PC-3 (cell line): ENCODE measurements around the gene TTC12. TPM values are rescaled to one million over a fixed set of nuclear protein-coding genes. Genes with fewer than 3 reads are reported as not detected.

Experiments
- ATAC-seq: fragments of 200-7000 bp; cut with Tn5 transposase; 2 replicates; pipeline ENCODE4 v1.9.1; 2020; ENCODE audit warnings: mild to moderate bottlenecking, moderate library complexity
- BruUV-seq: library from RNA; stranded (reverse); fragments of 400-500 nt; replicated peaks from 2 replicates; lab custom pipeline; 2021; lab: Mats Ljungman, UMichigan
- CTCF ChIA-PET: fragments of 300-600 bp; sonication (Branson Sonifier 250); formaldehyde crosslinking; loops from one replicate; lab custom pipeline; 2022; ENCODE audit warnings: antibody characterized with exemption; lab: Charles Lee
- POLR2A ChIA-PET: fragments of 300-600 bp; sonication (Branson Sonifier 250); formaldehyde crosslinking; loops from one replicate; lab custom pipeline; 2022; ENCODE audit warnings: antibody characterized with exemption; ENCODE audit not compliant: unreplicated experiment; lab: Charles Lee
- DNase-seq: peaks from one replicate; pipeline ENCODE4 v3.0.0-alpha.2; 2015
- H2AFZ ChIP-seq: fragments of 300-600 bp; sonication (generic); 2 replicates; pipeline ENCODE4 v1.6.0; 2016; ENCODE audit warnings: antibody characterized with exemption, low read length
- H3F3A ChIP-seq: fragments of 300-600 bp; sonication (generic); one replicate; pipeline ENCODE4 v1.6.0; 2017; ENCODE audit warnings: antibody characterized with exemption, low read length, control low read depth, mild to moderate bottlenecking; ENCODE audit not compliant: unreplicated experiment
- H3K27ac ChIP-seq: fragments of 300-600 bp; sonication (generic); 2 replicates; pipeline ENCODE4 v1.5.1; 2016; ENCODE audit warnings: mild to moderate bottlenecking, low read length
- H3K27me3 ChIP-seq: fragments of 300-600 bp; sonication (generic); 2 replicates; pipeline ENCODE4 v1.6.1; 2016; ENCODE audit warnings: low read length, mixed read lengths
- H3K36me3 ChIP-seq: fragments of 300-600 bp; sonication (generic); 2 replicates; pipeline ENCODE4 v1.6.1; 2016; ENCODE audit warnings: low read depth, mixed run types, low read length, mixed read lengths
- H3K4me1 ChIP-seq: fragments of 300-600 bp; sonication (generic); 2 replicates; pipeline ENCODE4 v1.5.1; 2016; ENCODE audit warnings: low read length; ENCODE audit not compliant: insufficient read depth
- H3K4me2 ChIP-seq: fragments of 300-600 bp; sonication (generic); 2 replicates; pipeline ENCODE4 v1.6.0; 2016; ENCODE audit warnings: low read length
- H3K4me3 ChIP-seq: fragments of 300-600 bp; sonication (generic); 2 replicates; pipeline ENCODE4 v1.5.1; 2016; ENCODE audit warnings: mild to moderate bottlenecking, low read length, mixed read lengths
- H3K79me2 ChIP-seq: fragments of 300-600 bp; sonication (generic); 2 replicates; pipeline ENCODE4 v1.6.1; 2017; ENCODE audit warnings: low read length, mixed read lengths
- H3K9ac ChIP-seq: fragments of 300-600 bp; sonication (generic); 2 replicates; pipeline ENCODE4 v1.6.0; 2016; ENCODE audit warnings: mild to moderate bottlenecking, low read length
- H3K9me2 ChIP-seq: fragments of 300-600 bp; sonication (generic); replicated peaks from 2 replicates; pipeline ENCODE4 v1.6.1; 2016; ENCODE audit warnings: mixed run types, low read length, mixed read lengths
- H3K9me3 ChIP-seq: fragments of 300-600 bp; sonication (generic); 2 replicates; pipeline ENCODE4 v1.6.1; 2016; ENCODE audit warnings: low read length, mixed read lengths
- H4K20me1 ChIP-seq: fragments of 300-600 bp; sonication (generic); 2 replicates; pipeline ENCODE4 v1.6.1; 2016; ENCODE audit warnings: low read length, mixed read lengths
- CTCF ChIP-seq: fragments of 300-600 bp; sonication (generic); conservative IDR thresholded peaks from 2 replicates; pipeline ENCODE4 v1.5.1; 2017; ENCODE audit warnings: antibody characterized with exemption, low read depth, mild to moderate bottlenecking, low read length
- EZH2 ChIP-seq: fragments of 300-600 bp; sonication (generic); IDR thresholded peaks from one replicate; pipeline ENCODE4 v1.6.1; 2017; ENCODE audit warnings: antibody characterized with exemption, mild to moderate bottlenecking, low read length; ENCODE audit not compliant: unreplicated experiment
- EZH2phosphoT487 ChIP-seq: fragments of 300-600 bp; sonication (generic); IDR thresholded peaks from 2 replicates; pipeline ENCODE4 v1.6.1; 2018; ENCODE audit warnings: mild to moderate bottlenecking, antibody characterized with exemption, low read length, borderline replicate concordance
- intact Hi-C: fragments of 100-400 bp; cut with micrococcal nuclease; formaldehyde crosslinking; loops from 2 replicates; pipeline ENCODE4 v1.9.0; 2023
- total RNA-seq: library from RNA; depleted of rRNA; stranded (reverse); fragments of >200 nt; gene quantifications from 2 replicates; pipeline ENCODE4 v1.2.3, GENCODE V29; 2014

TTC12 gene
- total RNA-seq, 1 experiment from 2014 or later = 13.1 TPM

GRCh38 chr11:113288286-113288863 lies 26.0 kb upstream of the TTC12 start:
- BruUV-seq = no TSS peak
- TF ChIP-seq EZH2 = no peak
- TF ChIP-seq EZH2phosphoT487 = no peak
- CTCF ChIA-PET = no interaction called here

GRCh38 chr11:113289431-113290187 lies 24.8 kb upstream of the TTC12 start:
- DNase-seq (peak; percentile 73), ATAC-seq (peak; percentile 89)
- Histone ChIP-seq H3K79me2 (no peaks in the 10 kb centered on the region), H3K9me2 (no peaks in the 10 kb centered on the region), H3F3A (no peaks in the 10 kb centered on the region), H3K36me3 (no peaks in the 10 kb centered on the region), H3K4me2 (no peak overlapping the region), H3K27ac (no peak overlapping the region), H2AFZ (no peak overlapping the region), H3K9me3 (no peaks in the 10 kb centered on the region), H4K20me1 (no peaks in the 10 kb centered on the region), H3K4me1 (peaks cover 11% of the 10 kb centered on the region), H3K9ac (no peak overlapping the region), H3K4me3 (no peak overlapping the region), H3K27me3 (peaks cover 19% of the 10 kb centered on the region; the same call in 1 of the 2 replicates)
- TF ChIP-seq CTCF (peak; percentile 94), EZH2phosphoT487 (no peak)
- no TSS peak for BruUV-seq
- intact Hi-C loops = loop anchor here (1.0 to 5.0 kb wide), 3 partner anchors 701 to 1072 kb away; no protein-coding TSS in a partner anchor
- ChIA-PET CTCF (interaction anchor here (0.6 to 1.5 kb wide), 3 partner anchors 701 to 1002 kb away, joined by 3 to 9 read pairs (median 5); no protein-coding TSS in a partner anchor), POLR2A (interaction anchor here (0.6 kb wide), 2 partner anchors 1005 to 1241 kb away, joined by 4 to 7 read pairs; no protein-coding TSS in a partner anchor)

More at GRCh38 chr11:113288286-113288863, 26.0 kb upstream of the TTC12 start:
- H3F3A ChIP-seq = no peaks in the 10 kb centered on the region
- no peak overlapping the region for H3K27ac ChIP-seq
- no peaks in the 10 kb centered on the region for H3K9me3 ChIP-seq
- intact Hi-C loops = loop anchor here (5.0 kb wide), 1 partner anchor 1071 kb away; no protein-coding TSS in a partner anchor
- no peaks in the 10 kb centered on the region for H3K36me3 ChIP-seq
- ATAC-seq (no peak), DNase-seq (no peak)
- H3K4me1 ChIP-seq = no peaks in the 10 kb centered on the region
- no peaks in the 10 kb centered on the region for H4K20me1 ChIP-seq
- H3K9ac ChIP-seq = no peak overlapping the region
- no peak overlapping the region for H3K4me2 ChIP-seq
- H3K4me3 ChIP-seq = no peak overlapping the region
- POLR2A ChIA-PET = no interaction called here
- no peaks in the 10 kb centered on the region for H3K79me2 ChIP-seq
- peaks cover 21% of the 10 kb centered on the region; the same call in 1 of the 2 replicates for H3K27me3 ChIP-seq
- H2AFZ ChIP-seq = no peak overlapping the region
- H3K9me2 ChIP-seq = no peaks in the 10 kb centered on the region

- H3K9me3 ChIP-seq = no peaks in the 10 kb centered on the region
- H3K9ac ChIP-seq = no peak overlapping the region
- 0 out of 2 replicates have a peak overlapping the region, but pooled peaks have one; percentile 4 for H3K4me2 ChIP-seq
- no peaks in the 10 kb centered on the region for H3F3A ChIP-seq
- no peak for TF ChIP-seq EZH2
- no peak for TF ChIP-seq EZH2phosphoT487
- TF ChIP-seq CTCF = no peak
- ATAC-seq = no peak
- peaks cover 5% of the 10 kb centered on the region; the same call in 1 of the 2 replicates for H3K27me3 ChIP-seq
- intact Hi-C loops = no loop called here
- no peak overlapping the region for H3K4me3 ChIP-seq
- H4K20me1 ChIP-seq = no peaks in the 10 kb centered on the region
- no peaks in the 10 kb centered on the region for H3K36me3 ChIP-seq
- BruUV-seq = no TSS peak
- peaks cover 11% of the 10 kb centered on the region for H3K4me1 ChIP-seq
- peak; percentile 67 for DNase-seq
- POLR2A ChIA-PET = no interaction called here
- no peaks in the 10 kb centered on the region for H3K79me2 ChIP-seq
- H2AFZ ChIP-seq = no peak overlapping the region
- H3K27ac ChIP-seq = no peak overlapping the region
- no peaks in the 10 kb centered on the region for H3K9me2 ChIP-seq
- CTCF ChIA-PET = no interaction called here
Measured at GRCh38 chr11:113293936-113294335, 20.4 kb upstream of the TTC12 start.
